K562 (cell line): Measurements from ENCODE around the gene DTYMK. TPM values are rescaled to one million over a fixed set of nuclear protein-coding genes. Genes with fewer than 3 reads are reported as not detected.

Experiments
- ATAC-seq: fragments of 200-7000 bp; cut with Tn5 transposase; 3 replicates; pipeline ENCODE4 v1.9.1; 2020; ENCODE audit warnings: moderate library complexity
- BruUV-seq: library from RNA; stranded (reverse); fragments of 400-500 nt; replicated peaks from 2 replicates; lab custom pipeline; 2021; lab: Mats Ljungman, UMichigan
- CTCF ChIA-PET: fragments of 300-600 bp; formaldehyde crosslinking; extraction: SDS; loops from one replicate; lab custom pipeline; 2021; ENCODE audit warnings: low intra/inter-chr PET ratio; lab: Yijun Ruan, JAX
- POLR2A ChIA-PET: fragments of 300-600, 350-650 bp; sonication (Branson Sonifier 250); formaldehyde crosslinking; extraction: SDS; loops from one replicate; lab custom pipeline; 2021; ENCODE audit warnings: antibody characterized with exemption, inconsistent platforms; lab: Yijun Ruan, JAX
- DNase-seq, 4 experiments: peaks; one replicate each; pipeline versions ENCODE4 v3.0.0 to v3.0.0-alpha.2; 2011 to 2018; ENCODE audit warnings: low spot score in 3 of 4, mixed read lengths in 3 of 4; ENCODE audit errors: extremely low read depth in 1 of 4
- FAIRE-seq: peaks from 2 replicates; lab custom pipeline; 2011; peaks lifted over from hg19 to GRCh38; lab: Jason Lieb, UNC
- H2AFZ ChIP-seq: 2 replicates; pipeline ENCODE4 v1.6.0; 2011; ENCODE audit warnings: low read depth, low read length, control low read depth, inconsistent platforms
- H3K27ac ChIP-seq: fragments of 200-600 bp; 3 replicates; pipeline ENCODE4 v1.8.0; 2011; ENCODE audit warnings: low read depth, mild to moderate bottlenecking, control low read depth, inconsistent platforms, low read length, moderate library complexity, mixed read lengths; ENCODE audit errors: extremely low read depth
- H3K27me3 ChIP-seq, 2 experiments: fragments of 300-600 bp in 1 of 2; 2 replicates in 1 of 2; 3 replicates in 1 of 2; pipeline versions ENCODE4 v1.6.0 to v1.8.0; 2011; ENCODE audit warnings: inconsistent platforms in 2 of 2, low read length in 2 of 2, mild to moderate bottlenecking in 1 of 2, mixed read lengths in 1 of 2, moderate library complexity in 1 of 2; ENCODE audit not compliant: control insufficient read depth in 2 of 2, insufficient read depth in 2 of 2
- H3K36me3 ChIP-seq: fragments of 300-600 bp; 3 replicates; pipeline ENCODE4 v1.8.0; 2011; ENCODE audit warnings: mild to moderate bottlenecking, low read length, inconsistent platforms; ENCODE audit not compliant: control insufficient read depth, insufficient read depth
- H3K4me1 ChIP-seq, 2 experiments: fragments of 200-600 bp in 1 of 2; replicated peaks in 1 of 2; 2 replicates in 1 of 2; 3 replicates in 1 of 2; pipeline versions ENCODE4 v1.5.1 to v1.8.0; 2011; ENCODE audit warnings: inconsistent platforms in 2 of 2, low read length in 2 of 2, mild to moderate bottlenecking in 1 of 2, mixed read lengths in 1 of 2, moderate library complexity in 1 of 2; ENCODE audit not compliant: control insufficient read depth in 2 of 2, insufficient read depth in 2 of 2
- H3K4me2 ChIP-seq: 2 replicates; pipeline ENCODE4 v1.6.1; 2011; ENCODE audit warnings: low read length, control low read depth, inconsistent platforms, mixed read lengths; ENCODE audit not compliant: insufficient read depth
- H3K4me3 ChIP-seq: fragments of 200-600 bp; sonication (generic), shearing (Covaris generic); 2 replicates; pipeline ENCODE4 v1.5.1; 2016; ENCODE audit warnings: control low read depth, inconsistent platforms
- H3K79me2 ChIP-seq: fragments of 200-600 bp; 3 replicates; pipeline ENCODE4 v1.8.0; 2011; ENCODE audit warnings: low read length, inconsistent platforms; ENCODE audit not compliant: control insufficient read depth, insufficient read depth
- H3K9ac ChIP-seq, 2 experiments: 2 replicates each; pipeline versions ENCODE4 v1.6.0 to v1.6.1; 2011; ENCODE audit warnings: low read depth in 2 of 2, low read length in 2 of 2, control low read depth in 1 of 2, inconsistent platforms in 1 of 2, mild to moderate bottlenecking in 1 of 2, mixed read lengths in 1 of 2; ENCODE audit not compliant: insufficient read depth in 1 of 2
- H3K9me1 ChIP-seq: one replicate; pipeline ENCODE4 v1.6.0; 2011; ENCODE audit warnings: inconsistent platforms, mild to moderate bottlenecking, low read length, moderate library complexity; ENCODE audit not compliant: control insufficient read depth, insufficient read depth
- H3K9me3 ChIP-seq: replicated peaks from 2 replicates; pipeline ENCODE4 v1.5.1; 2011; ENCODE audit warnings: low read depth, low read length, inconsistent platforms; ENCODE audit not compliant: control insufficient read depth, insufficient read depth
- H4K20me1 ChIP-seq: replicated peaks from 2 replicates; pipeline ENCODE4 v1.6.1; 2011; ENCODE audit warnings: low read length, inconsistent platforms, mixed read lengths; ENCODE audit not compliant: control insufficient read depth, insufficient read depth
- ARID1B ChIP-seq: fragments of 450-650 bp; IDR thresholded peaks from 2 replicates; pipeline ENCODE4 v1.6.1; 2016; ENCODE audit warnings: antibody characterized with exemption, mild to moderate bottlenecking, inconsistent platforms
- CBX3 ChIP-seq, 2 experiments: IDR thresholded peaks; 1 replicate in 1 of 2; 2 replicates in 1 of 2; pipeline ENCODE4 v1.6.1; 2012; ENCODE audit warnings: inconsistent platforms in 2 of 2, low read length in 2 of 2, borderline replicate concordance in 1 of 2, control low read depth in 1 of 2
- ESRRA ChIP-seq: fragments of 450-650 bp; IDR thresholded peaks from 2 replicates; pipeline ENCODE4 v1.6.1; 2014; ENCODE audit warnings: low read depth, mild to moderate bottlenecking, moderate library complexity, borderline replicate concordance
- FOSL1 ChIP-seq: fragments of 200-800 bp; sonication (Bioruptor generic); conservative IDR thresholded peaks from 2 replicates; pipeline ENCODE4 v1.6.1; 2016; ENCODE audit warnings: missing genetic modification characterization, missing compliant biosample characterization
- HEY1 ChIP-seq: fragments of 250-450 bp; sonication (Bioruptor Pico); IDR thresholded peaks from 2 replicates; pipeline ENCODE4 v1.5.0; 2020; ENCODE audit warnings: mild to moderate bottlenecking, moderate library complexity, borderline replicate concordance
- KAT7 ChIP-seq: sonication (generic); formaldehyde crosslinking; IDR thresholded peaks from 2 replicates; pipeline ENCODE4 v1.8.0; 2022; ENCODE audit warnings: missing genetic modification reagents, mild to moderate bottlenecking, borderline replicate concordance
- WGBS: fragments of 100-300 bp; shearing (Covaris generic); methylation state at CpG from one replicate; pipeline ENCODE4 v1.1.6; 2016; ENCODE audit warnings: low coverage, mixed read lengths; ENCODE audit not compliant: insufficient coverage; ENCODE audit errors: missing lambda C conversion rate; 5-methylcytosine and 5-hydroxymethylcytosine counted together
- in situ Hi-C: fragments of 300-500 bp; cut with MboI; formaldehyde crosslinking; loops from 4 replicates; pipeline ENCODE4 v1.15.0; 2018; ENCODE audit warnings: inconsistent platforms, mixed read lengths
- intact Hi-C: fragments of 100-400 bp; cut with micrococcal nuclease; formaldehyde crosslinking; loops from 2 replicates; pipeline ENCODE4 v1.14.2; 2022
- polyA plus RNA-seq, 8 experiments: library from polyadenylated mRNA; depleted of rRNA in 4 of 8; stranded (reverse) in 5 of 8; unstranded in 3 of 8; fragments of >200 nt; fragmentation: Nextera tagmentation in 2 of 8; fragmentation: Illumina TruSeq in 1 of 8; extraction: Ambion mirVana in 2 of 8; extraction: Trizol in 1 of 8; gene quantifications; 2 replicates each; pipeline versions ENCODE4 v1.2.1 to v1.2.3, GENCODE V29; 2011 to 2014; ENCODE audit warnings: inconsistent platforms in 1 of 8, missing spikeins in 1 of 8
- total RNA-seq, 7 experiments: library from RNA; depleted of rRNA in 6 of 7; stranded (reverse); fragments of >200 nt in 6 of 7; fragmentation: Illumina TruSeq in 2 of 7; extraction: Trizol in 2 of 7; gene quantifications; 2 replicates each; pipeline versions ENCODE4 v1.2.1 to v1.2.3, GENCODE V29; 2011 to 2021; ENCODE audit warnings: low replicate concordance in 1 of 7
- TF ChIP-seq, protein P1 (sequence below): sonication (generic); formaldehyde crosslinking; IDR thresholded peaks from 2 replicates; pipeline ENCODE4 v1.5.0; 2020; ENCODE audit warnings: missing genetic modification reagents
- TF ChIP-seq, protein P2 (sequence below), 2 experiments: fragments of 450-650 bp in 1 of 2; sonication (generic) in 1 of 2; formaldehyde crosslinking in 1 of 2; IDR thresholded peaks; 2 replicates each; pipeline versions ENCODE4 v1.7.1 to v1.9.0; 2016 to 2022; ENCODE audit warnings: inconsistent platforms in 1 of 2, mild to moderate bottlenecking in 1 of 2, missing genetic modification reagents in 1 of 2
- TF ChIP-seq, protein P3 (sequence below): sonication (generic); formaldehyde crosslinking; IDR thresholded peaks from 2 replicates; pipeline ENCODE4 v1.8.1; 2022; ENCODE audit warnings: missing genetic modification reagents

DTYMK gene
- total and polyA plus RNA-seq, 9 of the 15 experiments (the other 6 are each of a cell fraction or from before 2014, with no cell fraction given): 8.2 to 85.0 (median 47.9) TPM

DNA sequence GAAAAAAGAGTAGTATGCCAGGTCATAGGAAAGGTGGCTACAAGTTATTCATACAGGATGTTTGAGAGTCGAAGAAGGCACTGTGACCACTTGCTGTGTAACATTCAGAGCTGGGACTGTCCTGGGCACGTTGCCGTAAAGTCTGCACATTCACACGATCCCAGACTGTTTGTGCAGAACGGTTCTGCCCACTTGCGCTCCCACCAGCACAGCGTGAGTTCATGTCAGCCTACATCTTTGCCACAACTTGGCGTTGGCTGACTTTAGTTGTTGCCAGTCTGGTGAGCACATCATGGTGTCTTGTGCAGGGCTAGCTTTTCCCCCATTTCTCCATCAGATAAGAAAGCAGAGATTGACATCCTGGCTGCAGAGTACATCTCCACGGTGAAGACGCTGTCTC is 22.3 kb upstream of the DTYMK start (continued):
- TF ChIP-seq, protein P1, sequence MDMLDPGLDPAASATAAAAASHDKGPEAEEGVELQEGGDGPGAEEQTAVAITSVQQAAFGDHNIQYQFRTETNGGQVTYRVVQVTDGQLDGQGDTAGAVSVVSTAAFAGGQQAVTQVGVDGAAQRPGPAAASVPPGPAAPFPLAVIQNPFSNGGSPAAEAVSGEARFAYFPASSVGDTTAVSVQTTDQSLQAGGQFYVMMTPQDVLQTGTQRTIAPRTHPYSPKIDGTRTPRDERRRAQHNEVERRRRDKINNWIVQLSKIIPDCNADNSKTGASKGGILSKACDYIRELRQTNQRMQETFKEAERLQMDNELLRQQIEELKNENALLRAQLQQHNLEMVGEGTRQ (CRISPR knock-in tag): no peak
- no peak for TF ChIP-seq ESRRA
- no peak for TF ChIP-seq ARID1B
- TF ChIP-seq, all 486 proteins: peak for 0

DNA sequence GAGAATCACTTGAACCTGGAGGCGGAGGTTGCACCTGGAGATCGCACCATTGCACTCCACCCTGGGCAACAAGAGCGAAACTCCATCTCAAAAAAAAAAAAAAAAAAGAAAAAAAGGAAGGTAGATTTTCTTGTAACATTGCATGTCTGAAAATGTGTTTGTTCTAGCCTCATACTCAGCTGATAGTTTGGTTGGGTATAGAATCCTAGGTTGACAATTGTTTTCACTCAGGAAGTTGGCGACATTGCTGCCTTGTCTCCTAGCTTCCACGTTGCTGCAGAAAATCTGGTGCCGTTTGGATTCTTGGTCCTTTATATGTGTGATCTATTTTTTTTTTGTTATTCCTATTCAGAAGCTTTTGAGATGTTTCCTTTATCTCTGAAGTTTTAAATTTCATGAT is 19.9 kb upstream of the DTYMK start:
- H4K20me1 ChIP-seq: no peaks in the 10 kb centered on the region
- intact Hi-C loops (no loop called here), in situ Hi-C loops (no loop called here)
- DNase-seq: no peak
- peaks cover 4% of the 10 kb centered on the region for H3K9me3 ChIP-seq
- FAIRE-seq: no peak
- no TSS peak for BruUV-seq
- ChIA-PET CTCF (no interaction called here), POLR2A (interaction anchor here (0.9 to 1.4 kb wide), 2 partner anchors 8 to 128 kb away, joined by 3 to 6 read pairs; no protein-coding TSS in a partner anchor)
- H3K4me1 ChIP-seq: peaks cover 3 to 12% of the 10 kb centered on the region in 2 experiments; a peak in 3 of 5 replicates
- peaks cover 23% of the 10 kb centered on the region for H3K79me2 ChIP-seq
- peaks cover 65% of the 10 kb centered on the region for H3K36me3 ChIP-seq
- no peaks in the 10 kb centered on the region for H3K9me1 ChIP-seq
- H3K4me3 ChIP-seq: no peak overlapping the region
- no peak overlapping the region for H3K9ac ChIP-seq
- no peaks in the 10 kb centered on the region for H3K27me3 ChIP-seq
- ATAC-seq: no peak
- H3K4me2 ChIP-seq: no peak overlapping the region
- WGBS: 100% methylated on average over 2 of the region's 6 CpGs
- H2AFZ ChIP-seq: no peak overlapping the region
- no peak overlapping the region for H3K27ac ChIP-seq
- TF ChIP-seq, protein P2, sequence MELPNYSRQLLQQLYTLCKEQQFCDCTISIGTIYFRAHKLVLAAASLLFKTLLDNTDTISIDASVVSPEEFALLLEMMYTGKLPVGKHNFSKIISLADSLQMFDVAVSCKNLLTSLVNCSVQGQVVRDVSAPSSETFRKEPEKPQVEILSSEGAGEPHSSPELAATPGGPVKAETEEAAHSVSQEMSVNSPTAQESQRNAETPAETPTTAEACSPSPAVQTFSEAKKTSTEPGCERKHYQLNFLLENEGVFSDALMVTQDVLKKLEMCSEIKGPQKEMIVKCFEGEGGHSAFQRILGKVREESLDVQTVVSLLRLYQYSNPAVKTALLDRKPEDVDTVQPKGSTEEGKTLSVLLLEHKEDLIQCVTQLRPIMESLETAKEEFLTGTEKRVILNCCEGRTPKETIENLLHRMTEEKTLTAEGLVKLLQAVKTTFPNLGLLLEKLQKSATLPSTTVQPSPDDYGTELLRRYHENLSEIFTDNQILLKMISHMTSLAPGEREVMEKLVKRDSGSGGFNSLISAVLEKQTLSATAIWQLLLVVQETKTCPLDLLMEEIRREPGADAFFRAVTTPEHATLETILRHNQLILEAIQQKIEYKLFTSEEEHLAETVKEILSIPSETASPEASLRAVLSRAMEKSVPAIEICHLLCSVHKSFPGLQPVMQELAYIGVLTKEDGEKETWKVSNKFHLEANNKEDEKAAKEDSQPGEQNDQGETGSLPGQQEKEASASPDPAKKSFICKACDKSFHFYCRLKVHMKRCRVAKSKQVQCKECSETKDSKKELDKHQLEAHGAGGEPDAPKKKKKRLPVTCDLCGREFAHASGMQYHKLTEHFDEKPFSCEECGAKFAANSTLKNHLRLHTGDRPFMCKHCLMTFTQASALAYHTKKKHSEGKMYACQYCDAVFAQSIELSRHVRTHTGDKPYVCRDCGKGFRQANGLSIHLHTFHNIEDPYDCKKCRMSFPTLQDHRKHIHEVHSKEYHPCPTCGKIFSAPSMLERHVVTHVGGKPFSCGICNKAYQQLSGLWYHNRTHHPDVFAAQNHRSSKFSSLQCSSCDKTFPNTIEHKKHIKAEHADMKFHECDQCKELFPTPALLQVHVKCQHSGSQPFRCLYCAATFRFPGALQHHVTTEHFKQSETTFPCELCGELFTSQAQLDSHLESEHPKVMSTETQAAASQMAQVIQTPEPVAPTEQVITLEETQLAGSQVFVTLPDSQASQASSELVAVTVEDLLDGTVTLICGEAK (IDR thresholded peaks at IDR 0.05): no peak
- TF ChIP-seq, protein P2 (CRISPR knock-in tag; IDR thresholded peaks at IDR 0.05): no peak
- TF ChIP-seq FOSL1 (no peak), CBX3 (IDR thresholded peaks at IDR 0.05; ENCODE audit: borderline replicate concordance in 1 of 2, low read length in 2 of 2) (peak in 1 of 2 experiments; percentile 83; a peak in 1 of 3 replicates), HEY1 (no peak), KAT7 (CRISPR knock-in tag) (no peak)
- TF ChIP-seq, protein P3, sequence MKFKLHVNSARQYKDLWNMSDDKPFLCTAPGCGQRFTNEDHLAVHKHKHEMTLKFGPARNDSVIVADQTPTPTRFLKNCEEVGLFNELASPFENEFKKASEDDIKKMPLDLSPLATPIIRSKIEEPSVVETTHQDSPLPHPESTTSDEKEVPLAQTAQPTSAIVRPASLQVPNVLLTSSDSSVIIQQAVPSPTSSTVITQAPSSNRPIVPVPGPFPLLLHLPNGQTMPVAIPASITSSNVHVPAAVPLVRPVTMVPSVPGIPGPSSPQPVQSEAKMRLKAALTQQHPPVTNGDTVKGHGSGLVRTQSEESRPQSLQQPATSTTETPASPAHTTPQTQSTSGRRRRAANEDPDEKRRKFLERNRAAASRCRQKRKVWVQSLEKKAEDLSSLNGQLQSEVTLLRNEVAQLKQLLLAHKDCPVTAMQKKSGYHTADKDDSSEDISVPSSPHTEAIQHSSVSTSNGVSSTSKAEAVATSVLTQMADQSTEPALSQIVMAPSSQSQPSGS (CRISPR knock-in tag): no peak
